Limb (tissue), 2 donors: Measurements from ENCODE around the gene IFNA16.
"Not testable (repeated sequence)": the region's sequence is repeated elsewhere in the genome, so short reads cannot be mapped to it uniquely, and the experiment has no call there.

Experiments used
- DNase-seq, 2 donors: peaks; one replicate each; pipeline ENCODE4 v3.0.0-alpha.2; 2016; ENCODE audit errors: extremely low spot score in 2 of 2

Gene IFNA16

DNA sequence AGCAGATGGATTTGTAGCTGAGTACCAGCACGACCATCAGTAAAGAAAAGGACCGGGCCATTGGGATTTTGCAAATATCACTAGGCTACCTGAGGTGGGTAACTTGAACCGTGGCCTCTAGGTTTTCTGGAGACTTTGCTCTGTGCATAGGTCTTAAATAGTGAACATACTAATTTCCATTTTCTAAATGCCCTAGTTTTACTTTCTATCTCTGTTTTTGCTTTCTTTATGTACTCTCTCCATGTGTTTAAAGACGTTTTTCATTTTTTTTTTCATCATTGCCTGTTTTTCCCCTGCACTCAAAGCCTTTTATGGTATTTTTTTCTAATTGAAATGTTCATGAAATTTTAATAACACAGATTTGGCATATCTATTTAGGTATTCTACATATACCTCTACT lies 15.0 kb downstream of the IFNA16 start, which contains the start of gene IFNA7:
Gene IFNA7, minus strand, starts transcription at position 101 of the 400 bp plus-strand sequence. Its CDS starts 40 bp downstream, at position 61.
- not testable (repeated sequence) for DNase-seq

DNA sequence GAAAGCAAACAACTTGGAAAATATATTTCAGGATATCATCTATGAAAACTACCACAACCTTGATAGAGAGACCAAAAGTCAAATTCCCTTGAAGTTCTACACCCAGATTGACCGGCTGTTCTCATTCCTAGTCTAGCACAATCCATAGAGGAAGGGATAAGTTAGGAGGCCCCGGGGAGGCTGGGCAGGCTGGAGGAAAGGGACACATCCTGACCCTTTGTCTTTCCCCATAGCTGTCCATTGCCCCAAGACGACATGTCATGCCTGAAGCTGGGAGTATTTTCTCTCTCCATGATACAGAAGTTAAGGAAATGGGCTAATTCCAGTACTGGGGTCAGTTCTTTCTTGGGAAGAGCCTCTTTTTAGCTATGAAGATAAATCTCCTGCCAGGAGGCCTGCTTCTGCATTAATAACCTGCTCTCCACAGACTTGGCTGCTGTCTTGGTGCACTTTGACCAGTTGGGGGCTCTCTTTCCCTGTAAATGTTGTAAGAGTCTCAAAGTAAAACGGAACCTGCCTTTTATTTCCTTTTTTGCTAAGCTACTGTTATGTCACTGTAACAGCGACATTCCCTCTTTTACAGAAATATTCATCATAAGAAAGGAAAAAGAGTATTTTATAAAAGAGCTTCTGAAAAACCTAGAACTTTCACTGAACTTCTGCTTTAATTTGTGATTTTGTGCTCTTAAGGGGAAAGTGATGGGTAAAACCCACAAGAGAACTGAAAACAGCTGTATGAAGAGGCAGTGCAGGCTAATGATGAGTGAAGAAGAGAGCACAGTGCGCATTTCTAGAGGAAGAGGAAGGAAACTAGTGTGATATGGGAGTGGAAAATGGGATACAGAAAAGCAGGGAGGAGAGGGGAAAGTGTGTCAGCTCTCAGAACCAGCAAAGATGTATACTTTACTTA lies 22.0 kb downstream of the IFNA16 start:
- DNase-seq: not testable (repeated sequence)

DNA sequence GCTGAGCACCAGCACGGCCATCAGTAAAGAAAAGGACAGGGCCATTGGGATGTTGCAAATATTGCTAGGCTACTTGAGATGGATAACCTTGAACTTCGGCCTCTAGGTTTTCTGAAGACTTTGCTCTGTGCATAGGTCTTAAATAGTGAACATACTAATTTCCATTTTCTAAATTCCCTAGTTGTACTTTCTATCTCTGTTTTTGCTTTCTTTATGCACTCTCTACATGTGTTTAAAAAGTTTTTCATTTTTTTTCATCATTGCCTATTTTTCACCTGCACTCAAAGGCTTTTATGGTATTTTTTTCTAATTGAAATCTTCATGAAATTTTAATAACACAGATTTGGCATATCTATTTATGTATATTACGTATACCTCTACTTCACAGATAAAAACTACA lies 29.6 kb downstream of the IFNA16 start, which contains the start of gene IFNA4:
Gene IFNA4, minus strand, starts transcription at position 101 of the 400 bp plus-strand sequence. Its CDS starts 56 bp downstream, at position 45.
- not testable (repeated sequence) for DNase-seq

DNA sequence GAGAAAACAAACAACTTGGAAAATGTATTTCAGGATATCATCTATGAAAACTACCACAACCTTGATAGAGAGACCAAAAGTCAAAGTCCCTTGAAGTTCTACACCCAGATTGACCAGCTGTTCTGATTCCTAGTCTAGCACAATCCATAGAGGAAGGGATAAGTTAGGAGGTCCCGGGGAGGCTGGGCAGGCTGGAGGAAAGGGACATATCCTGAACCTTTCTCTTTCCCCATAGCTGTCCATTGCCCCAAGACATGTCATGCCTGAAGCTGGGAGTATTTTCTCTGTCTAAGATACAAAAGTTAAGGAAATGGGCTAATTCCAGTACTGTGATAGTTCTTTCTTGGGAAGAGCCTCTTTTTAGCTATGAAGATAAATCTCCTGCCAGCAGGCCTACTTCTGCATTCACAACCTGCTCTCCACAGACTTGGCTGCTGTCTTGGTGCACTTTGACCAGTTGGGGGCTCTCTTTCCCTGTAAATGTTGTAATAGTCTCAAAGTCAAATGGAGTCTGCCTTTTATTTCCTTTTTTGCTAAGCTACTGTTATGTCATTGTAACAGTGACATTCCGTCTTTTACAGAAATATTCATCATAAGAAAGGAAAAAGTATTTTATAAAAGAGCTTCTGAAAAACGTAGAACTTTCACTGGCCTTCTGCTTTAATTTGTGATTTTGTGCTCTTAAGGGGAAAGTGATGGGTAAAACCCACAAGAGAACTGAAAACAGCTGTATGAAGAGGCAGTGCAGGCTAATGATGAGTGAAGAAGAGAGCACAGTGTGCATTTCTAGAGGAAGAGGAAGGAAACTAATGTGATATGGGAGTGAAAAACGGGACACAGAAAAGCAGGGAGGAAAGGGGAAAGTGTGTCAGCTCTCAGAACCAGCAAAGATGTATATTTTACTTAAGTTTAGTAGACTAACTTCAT lies 34.0 kb downstream of the IFNA16 start:
- DNase-seq: not testable (repeated sequence)

DNA sequence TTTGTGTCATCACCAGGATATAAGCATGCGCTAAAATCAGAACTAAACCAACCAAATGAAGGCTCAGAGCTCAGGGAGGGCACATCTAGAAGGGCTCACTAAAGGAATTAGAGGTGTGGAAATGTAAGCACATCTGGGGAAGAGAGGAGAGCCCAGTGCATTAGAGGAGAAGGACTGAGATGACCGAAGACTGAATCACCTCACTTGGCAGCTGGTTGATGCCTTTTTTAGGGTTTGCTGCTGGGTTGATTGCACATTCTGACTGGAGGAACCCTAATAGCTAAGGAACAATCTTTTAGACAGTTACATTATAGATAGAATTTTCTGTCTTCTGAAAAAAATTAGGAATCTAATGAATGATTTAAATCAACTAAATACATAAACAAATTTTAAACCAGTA lies 42.4 kb downstream of the IFNA16 start:
- DNase-seq: no peak

DNA sequence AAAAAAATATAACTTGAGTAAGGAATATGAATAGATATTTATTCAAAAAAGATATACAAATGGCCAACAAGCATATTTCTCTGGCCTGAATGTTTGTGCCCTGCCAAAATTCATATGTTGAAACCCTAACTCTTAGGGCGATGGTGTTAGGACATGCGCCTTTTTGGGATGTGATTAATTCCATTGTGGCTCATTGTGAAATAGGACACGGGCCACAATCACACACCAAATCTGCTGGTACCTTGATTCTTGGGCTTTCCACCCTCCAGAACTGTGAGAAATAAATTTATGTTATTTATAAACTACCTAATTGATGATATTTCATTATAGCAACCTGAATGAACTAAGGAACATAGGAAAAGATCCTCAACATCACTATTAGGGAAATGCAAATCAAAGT lies 45.0 kb downstream of the IFNA16 start:
- no peak for DNase-seq

DNA sequence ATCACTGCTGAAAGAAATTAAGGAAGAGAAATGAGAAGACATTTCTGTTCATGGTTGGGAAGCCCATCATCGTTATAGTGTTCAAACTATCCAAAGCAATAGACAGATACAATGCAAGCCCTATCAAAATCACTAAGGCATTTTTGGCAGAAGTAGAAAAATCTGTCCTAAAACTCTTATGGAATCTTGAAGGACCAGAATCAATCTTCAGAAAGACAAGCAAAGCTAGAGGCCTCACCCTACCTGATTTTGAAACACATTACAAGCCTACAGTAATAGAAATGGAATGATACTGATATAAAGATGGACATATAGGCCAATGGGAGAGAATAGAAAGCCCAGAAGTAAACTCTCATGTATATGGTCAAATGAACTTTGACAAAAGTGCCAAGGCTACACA lies 45.8 kb downstream of the IFNA16 start:
- DNase-seq: no peak

DNA sequence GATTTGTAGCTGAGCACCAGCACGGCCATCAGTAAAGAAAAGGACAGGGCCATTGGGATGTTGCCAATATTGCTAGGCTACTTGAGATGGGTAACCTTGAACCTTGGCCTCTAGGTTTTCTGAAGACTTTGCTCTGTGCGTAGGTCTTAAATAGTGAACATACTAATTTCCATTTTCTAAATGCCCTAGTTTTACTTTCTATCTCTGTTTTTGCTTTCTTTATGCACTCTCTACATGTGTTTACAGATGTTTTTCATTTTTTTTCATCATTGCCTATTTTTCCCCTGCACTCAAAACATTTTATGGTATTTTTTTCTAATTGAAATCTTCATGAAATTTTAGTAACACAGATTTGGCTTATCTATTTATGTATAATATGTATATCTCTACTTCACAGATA lies 50.6 kb downstream of the IFNA16 start, which contains the start of gene IFNA21:
Gene IFNA21, minus strand, starts transcription at position 101 of the 400 bp plus-strand sequence. Its CDS starts 48 bp downstream, at position 53.
- not testable (repeated sequence) for DNase-seq
